ENCODE measurements around the gene SHFL. TPM values are rescaled to one million over a fixed set of nuclear protein-coding genes. Genes with fewer than 3 reads are reported as not detected.
A peak's percentile ranks its signal among the peaks of the same experiment; 100 is the strongest.

Gene SHFL
- total and polyA plus RNA-seq, 2 of the 8 experiments (the other 6 are each of a cell fraction or from before 2014, with no cell fraction given), result 25.3 to 37.1 TPM

GRCh38 chr19:10095622-10095947 is 9.5 kb downstream of the SHFL start:
- Histone ChIP-seq H3K27ac (ENCODE audit: low read depth, low read length) (no peak overlapping the region), H2AK5ac (ENCODE audit: low read depth, low read length) (no peak overlapping the region), H4K91ac (replicated peaks; ENCODE audit: insufficient read length, low read length) (no peak overlapping the region), H3K4me2 (ENCODE audit: insufficient read depth in 1 of 2, low read depth in 2 of 2, low read length in 2 of 2) (peak overlapping the region; percentile 41 to 53; a peak in 2 of 4 replicates), H2BK15ac (ENCODE audit: low read length) (no peak overlapping the region), H3K18ac (ENCODE audit: extremely low read depth, low read length) (no peak overlapping the region), H4K5ac (ENCODE audit: insufficient read length, low read depth, low read length) (no peak overlapping the region), H3K9ac (replicated peaks in 1 of 4; ENCODE audit: extremely low read depth in 1 of 4, low read depth in 3 of 4, low read length in 3 of 4) (no peak overlapping the region), H3K56ac (replicated peaks; ENCODE audit: insufficient read length, low read depth, low read length) (no peak overlapping the region), H3K4me3 (ENCODE audit: extremely low read depth in 1 of 4, insufficient read depth in 2 of 4, low read depth in 3 of 4, low read length in 4 of 4) (peak overlapping the region in 1 of 4 experiments; percentile 41; a peak in 1 of 8 replicates), H4K20me1 (replicated peaks in 1 of 2; ENCODE audit: control insufficient read depth in 1 of 2, insufficient read depth in 2 of 2, low read length in 2 of 2) (peaks cover 0 to 5% of the 10 kb centered on the region in 2 experiments), H3K23me2 (ENCODE audit: low read depth, low read length) (peaks cover 2% of the 10 kb centered on the region; the same call in 1 of the 2 replicates), H3K79me1 (ENCODE audit: low read depth, low read length) (no peaks in the 10 kb centered on the region), H3K23ac (ENCODE audit: insufficient read length) (no peak overlapping the region), H2BK12ac (ENCODE audit: low read depth, low read length) (no peak overlapping the region), H3K4me1 (replicated peaks in 1 of 4; ENCODE audit: control insufficient read depth in 3 of 4, insufficient read depth in 4 of 4, low read length in 3 of 4) (peaks cover 0 to 6% (median 2%) of the 10 kb centered on the region in 4 experiments; a peak in 3 of 7 replicates), H3K4ac (replicated peaks; ENCODE audit: insufficient read length, low read depth, low read length) (no peak overlapping the region), H3K79me2 (ENCODE audit: control insufficient read depth in 1 of 2, insufficient read depth in 2 of 2, low read length in 2 of 2) (no peaks in the 10 kb centered on the region), H3K27me3 (replicated peaks in 1 of 4; ENCODE audit: control insufficient read depth in 3 of 4, extremely low read depth in 1 of 4, insufficient read depth in 3 of 4, low read length in 3 of 4) (peaks cover 8 to 29% (median 23%) of the 10 kb centered on the region in 4 experiments), H2BK5ac (ENCODE audit: low read depth, low read length) (no peak overlapping the region), H2BK20ac (ENCODE audit: low read length) (no peak overlapping the region), H3K9me3 (ENCODE audit: insufficient read depth in 2 of 2, low read depth in 1 of 2, low read length in 1 of 2) (peaks cover 0 to 2% of the 10 kb centered on the region in 2 experiments; a peak in 1 of 4 replicates), H3K36me3 (ENCODE audit: control insufficient read depth in 2 of 4, insufficient read depth in 4 of 4, low read length in 3 of 4) (peaks cover 0 to 3% (median 0%) of the 10 kb centered on the region in 4 experiments; a peak in 2 of 8 replicates), H3K14ac (ENCODE audit: insufficient read length) (no peak overlapping the region), H4K8ac (ENCODE audit: extremely low read depth, insufficient read depth, low read length) (peak overlapping the region; percentile 23; the same call in 1 of the 2 replicates), H2AFZ (ENCODE audit: low read length) (no peak overlapping the region), H2BK120ac (replicated peaks; ENCODE audit: low read depth, low read length) (no peak overlapping the region)
- FAIRE-seq (no peak), DNase-seq (ENCODE audit: low read depth in 1 of 2, low spot score in 2 of 2) (no peak)
- 64% methylated on average over 7 of the region's 7 CpGs; no CpG with 5 or more reads in 1 of the 2 experiments for WGBS, 2 experiments (ENCODE audit: extremely low coverage in 1 of 2, insufficient coverage in 1 of 2, insufficient read length in 1 of 2, insufficient replicate concordance in 2 of 2, low coverage in 1 of 2, low lambda C conversion rate in 2 of 2, missing lambda C conversion rate in 1 of 2)
- POLR2A ChIA-PET (ENCODE audit: partially characterized antibody), result interaction anchor here (0.7 to 15.1 kb wide), 6 partner anchors 9 to 405 kb away, joined by 3 to 240 read pairs (median 4); partner anchors contain the start of genes P2RY11 and PPAN
- CTCF ChIA-PET (ENCODE audit: partially characterized antibody), result interaction anchor here (0.7 to 1.1 kb wide), 2 partner anchors 11 to 22 kb away, joined by 3 read pairs; no protein-coding TSS in a partner anchor
- TF ChIP-seq JUN (IDR thresholded peaks at IDR 0.05; ENCODE audit: low read depth, low read length), result no peak
- no peak for TF ChIP-seq RXRA (IDR thresholded peaks at IDR 0.05; ENCODE audit: insufficient read depth, low read depth, low read length)
- TF ChIP-seq MAX (IDR thresholded peaks at IDR 0.05), result no peak
- no peak for TF ChIP-seq RFX5 (IDR thresholded peaks at IDR 0.05; ENCODE audit: borderline replicate concordance, low read depth, low read length)
- no peak for TF ChIP-seq KDM5A (IDR thresholded peaks at IDR 0.05; ENCODE audit: low read length)
- no peak for TF ChIP-seq GABPA (IDR thresholded peaks at IDR 0.05; ENCODE audit: borderline replicate concordance, insufficient read depth, low read length)
- no peak for TF ChIP-seq EZH2 (IDR thresholded peaks at IDR 0.05; ENCODE audit: low read depth, low read length, severe bottlenecking)
- no peak for TF ChIP-seq ASH2L (IDR thresholded peaks at IDR 0.05; ENCODE audit: low read length)
- TF ChIP-seq NANOG (IDR thresholded peaks at IDR 0.05; ENCODE audit: insufficient read depth, low read depth, low read length, poor library complexity, severe bottlenecking), result no peak
- TF ChIP-seq BRCA1 (IDR thresholded peaks at IDR 0.05; ENCODE audit: low read depth, low read length), result no peak
- no peak for TF ChIP-seq USF2 (IDR thresholded peaks at IDR 0.05; ENCODE audit: low read length)
- TF ChIP-seq SIRT6 (IDR thresholded peaks at IDR 0.05; ENCODE audit: low read length), result no peak
- TF ChIP-seq SIX5 (IDR thresholded peaks at IDR 0.05; ENCODE audit: low read depth, low read length), result no peak
